GM18511 (cell line): ENCODE data around the gene ALG1L2.
"Not testable (repeated sequence)": the region's sequence is repeated elsewhere in the genome, so short reads cannot be mapped to it uniquely, and the experiment has no call there.

Source experiments
- ATAC-seq: cut with Tn5 transposase; IDR thresholded peaks from one replicate; pipeline ENCODE4 v1.9.1; 2021; ENCODE audit warnings: mild to moderate bottlenecking, moderate library complexity; ENCODE audit not compliant: unreplicated experiment

The ALG1L2 gene

GRCh38 chr3:130081351-130081881, at the start of gene ALG1L2:
Gene ALG1L2, plus strand, starts transcription at chr3:130081831. Its CDS starts 186 bp downstream, at chr3:130082017.
- ATAC-seq, result no peak

GRCh38 chr3:130037126-130037815, 44.4 kb upstream of the ALG1L2 start:
- ATAC-seq, result not testable (repeated sequence)

DNA sequence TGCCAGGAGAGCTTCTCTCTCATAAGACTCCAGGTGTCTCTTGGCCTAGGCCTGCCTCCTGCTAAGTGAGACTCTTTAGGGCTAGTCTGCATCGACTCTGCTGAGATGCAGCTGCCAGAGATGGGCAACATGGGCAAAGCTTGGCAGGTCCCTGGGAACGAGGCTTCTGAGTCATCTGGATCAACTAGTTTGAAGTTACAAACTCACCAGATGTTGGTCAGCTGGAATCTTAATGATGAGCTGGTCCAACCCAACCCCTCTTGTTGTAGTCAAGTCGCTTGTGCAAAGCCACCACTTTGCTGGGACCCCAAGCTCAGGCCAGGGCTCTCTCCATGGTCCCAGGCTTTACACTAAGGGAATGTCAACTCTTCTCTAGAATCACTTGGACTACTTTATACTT, 38.9 kb upstream of the ALG1L2 start:
- ATAC-seq, result not testable (repeated sequence)

DNA sequence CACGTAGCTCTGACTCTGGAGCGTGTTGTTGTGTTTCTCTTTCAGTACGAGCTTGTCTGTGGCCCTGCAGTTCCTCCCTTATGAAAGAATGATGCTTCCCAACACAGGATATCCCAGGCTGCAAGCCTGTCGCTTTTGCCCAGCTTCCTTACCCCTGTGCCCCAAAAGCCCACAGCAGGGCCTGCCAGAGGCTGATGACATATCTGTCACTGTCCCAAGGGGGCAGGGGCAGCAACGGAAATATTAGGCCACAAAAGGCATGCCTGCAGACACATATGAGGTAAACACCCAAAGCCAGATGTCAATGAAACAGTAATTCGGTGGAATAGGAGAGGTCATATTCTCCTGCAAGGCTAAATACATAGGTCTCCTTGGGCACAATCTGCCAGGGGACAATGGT, 38.0 kb upstream of the ALG1L2 start:
- ATAC-seq, result not testable (repeated sequence)

DNA sequence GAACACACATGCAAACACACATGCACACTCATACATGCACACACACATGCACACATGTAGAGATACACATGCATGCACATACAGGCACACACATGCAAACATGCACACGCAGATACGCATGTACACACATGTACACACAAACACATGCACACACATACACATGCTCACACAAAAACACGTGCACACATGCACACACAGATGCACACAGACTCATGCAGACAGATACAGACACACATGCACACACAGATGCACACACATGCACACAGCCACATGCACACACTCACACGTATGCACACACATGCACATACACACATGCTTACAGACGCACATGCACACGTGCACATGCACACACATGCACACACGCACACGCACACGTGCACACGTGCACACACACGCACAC, 37.3 kb upstream of the ALG1L2 start:
- ATAC-seq, result no peak

GRCh38 chr3:130048726-130049125, 32.9 kb upstream of the ALG1L2 start:
- no peak for ATAC-seq

GRCh38 chr3:130052366-130052765, 29.3 kb upstream of the ALG1L2 start:
- not testable (repeated sequence) for ATAC-seq

- not testable (repeated sequence) for ATAC-seq
These were observed 28.7 kb upstream of the ALG1L2 start for GRCh38 chr3:130052965-130053364.

DNA sequence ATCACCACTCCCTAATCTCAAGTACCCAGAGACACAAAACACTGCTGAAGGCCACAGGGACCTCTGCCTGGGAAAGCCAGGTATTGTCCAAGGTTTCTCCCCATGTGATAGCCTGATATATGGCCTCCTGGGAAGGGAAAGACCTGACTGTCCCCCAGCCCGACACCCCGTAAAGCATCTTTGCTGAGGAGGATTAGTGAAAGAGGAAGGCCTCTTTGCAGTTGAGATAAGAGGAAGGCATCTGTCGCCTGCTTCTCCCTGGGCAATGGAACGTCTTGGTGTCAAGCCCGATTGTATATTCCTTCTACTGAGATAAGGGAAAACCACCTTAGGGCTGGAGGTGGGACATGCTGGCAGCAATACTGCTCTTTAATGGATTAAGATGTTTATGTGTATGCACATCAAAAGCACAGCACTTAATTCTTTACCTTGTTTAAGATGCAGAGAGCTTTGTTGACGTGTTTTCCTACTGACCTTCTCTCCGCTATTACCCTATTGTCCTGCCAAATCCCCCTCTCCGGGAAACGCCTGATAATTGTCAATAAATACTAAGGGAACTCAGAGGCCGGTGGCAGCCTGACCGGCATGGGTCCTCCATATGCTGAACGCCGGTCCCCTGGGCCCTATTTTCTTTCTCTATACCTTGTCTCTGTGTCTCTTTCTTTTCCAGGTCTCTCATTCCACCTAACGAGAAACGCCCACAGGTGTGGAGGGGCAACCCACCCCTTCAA, 23.9 kb upstream of the ALG1L2 start:
- ATAC-seq, result not testable (repeated sequence)

DNA sequence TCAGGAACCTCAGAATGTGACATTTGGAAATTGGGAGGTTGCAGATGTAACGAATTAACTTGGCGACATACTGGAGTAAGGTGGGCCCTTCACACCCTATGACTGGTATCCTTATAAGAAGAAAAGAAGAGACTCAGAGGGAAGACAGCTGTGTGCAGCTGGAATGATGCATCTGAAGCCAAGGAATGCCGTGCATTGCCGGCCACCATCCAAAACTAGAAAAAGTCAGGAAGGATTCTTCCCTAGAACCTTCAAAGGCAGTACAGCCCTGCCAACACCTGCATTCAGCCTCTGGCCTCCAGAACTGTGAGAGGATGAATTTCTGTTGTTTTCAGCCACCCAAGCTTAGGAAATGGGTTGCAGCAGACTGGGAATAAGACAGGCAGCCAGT, 23.4 kb upstream of the ALG1L2 start:
- not testable (repeated sequence) for ATAC-seq

DNA sequence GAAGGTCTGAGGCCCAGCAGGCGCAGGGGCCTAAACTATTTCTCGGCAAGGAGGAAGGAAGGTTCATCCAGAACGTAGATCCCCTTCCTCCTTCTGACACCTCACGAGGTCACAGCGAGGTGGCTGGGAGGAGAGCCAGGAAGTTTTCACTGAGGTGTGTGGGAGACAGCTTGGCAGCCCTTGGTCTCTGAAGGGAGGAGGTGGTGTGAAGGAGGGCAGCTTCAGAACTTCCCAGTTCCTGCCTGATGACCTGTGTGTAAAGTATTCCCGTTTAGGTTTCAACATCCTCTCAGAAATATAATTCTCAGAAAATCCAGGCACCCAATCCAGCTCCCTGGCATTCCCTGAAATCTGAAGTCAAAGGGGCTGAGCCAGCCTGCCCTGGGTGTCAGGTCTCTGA, 22.9 kb upstream of the ALG1L2 start:
- not testable (repeated sequence) for ATAC-seq

DNA sequence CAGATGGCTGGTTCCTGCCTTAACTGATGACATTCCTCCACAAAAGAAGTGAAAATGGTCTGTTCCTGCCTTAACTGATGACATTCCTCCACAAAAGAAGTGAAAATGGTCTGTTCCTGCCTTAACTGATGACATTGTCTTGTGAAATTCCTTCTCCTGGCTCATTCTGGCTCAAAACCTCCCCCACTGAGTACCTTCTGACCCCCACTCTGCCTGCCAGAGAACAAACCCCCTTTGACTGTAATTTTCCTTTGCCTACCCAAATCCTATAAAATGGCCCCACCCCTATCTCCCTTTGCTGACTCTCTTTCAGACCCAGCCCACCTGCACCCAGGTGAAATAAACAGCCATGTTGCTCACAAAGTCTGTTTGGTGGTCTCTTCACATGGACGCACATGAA, 22.5 kb upstream of the ALG1L2 start:
- ATAC-seq, result not testable (repeated sequence)

- ATAC-seq, result no peak
These were observed 8.0 kb upstream of the ALG1L2 start for GRCh38 chr3:130073582-130073981.

- no peak for ATAC-seq
These were observed 4.0 kb upstream of the ALG1L2 start for GRCh38 chr3:130077636-130078035.

DNA sequence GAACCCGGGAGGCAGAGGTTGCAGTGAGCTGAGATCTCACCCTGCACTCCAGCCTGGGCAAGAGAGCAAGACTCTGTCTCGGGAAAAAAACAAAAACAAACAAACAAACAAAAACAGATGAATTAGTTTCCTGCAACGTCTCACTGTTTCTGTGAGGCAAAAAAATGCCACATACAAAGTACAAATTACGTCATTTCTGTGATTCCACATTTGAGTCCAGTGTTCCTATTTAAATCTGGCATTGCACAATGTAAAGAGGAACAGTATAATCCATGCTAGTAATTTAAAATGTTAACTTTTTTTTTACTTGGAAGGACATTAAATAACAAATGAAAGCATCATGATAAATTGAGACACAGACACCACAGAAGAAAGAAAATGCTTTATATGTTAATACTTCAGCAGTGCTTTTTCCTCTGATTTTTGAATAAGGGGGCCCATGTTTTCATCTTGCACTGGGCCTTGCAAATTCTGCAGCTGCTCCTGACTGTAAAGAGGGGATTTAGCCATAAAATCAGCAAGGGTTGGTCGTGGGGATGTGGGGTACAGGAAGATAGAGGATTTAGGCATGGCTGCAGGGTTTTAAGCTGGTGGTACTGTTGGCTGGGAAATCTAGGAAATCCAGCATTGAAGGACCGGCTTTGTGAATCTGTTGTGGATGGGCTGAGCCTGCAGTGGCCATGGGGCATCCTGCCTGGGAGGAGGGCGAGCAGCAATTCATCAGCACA, 1.9 kb downstream of the ALG1L2 start:
- ATAC-seq, result not testable (repeated sequence)

GRCh38 chr3:130084436-130084980, 2.9 kb downstream of the ALG1L2 start:
- no peak for ATAC-seq

DNA sequence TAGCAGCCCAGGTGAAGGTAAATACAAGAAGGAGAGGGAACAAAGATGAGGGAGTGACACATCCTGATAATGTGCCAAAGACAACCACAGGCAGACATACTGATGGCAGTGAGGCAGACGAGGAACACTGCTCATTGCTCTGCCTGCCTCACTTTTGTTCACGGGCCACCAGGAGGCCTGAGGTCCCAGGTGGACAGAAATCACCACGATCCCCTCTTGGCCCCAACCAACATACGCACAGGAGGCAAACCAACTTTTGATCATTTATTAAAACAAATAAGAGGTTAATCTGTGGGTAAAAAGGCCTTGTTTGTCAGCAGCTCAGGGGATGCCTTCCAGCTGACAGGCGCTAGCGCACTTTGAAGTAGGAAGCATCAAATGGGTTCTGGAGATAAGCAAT, 4.2 kb downstream of the ALG1L2 start:
- no peak for ATAC-seq

DNA sequence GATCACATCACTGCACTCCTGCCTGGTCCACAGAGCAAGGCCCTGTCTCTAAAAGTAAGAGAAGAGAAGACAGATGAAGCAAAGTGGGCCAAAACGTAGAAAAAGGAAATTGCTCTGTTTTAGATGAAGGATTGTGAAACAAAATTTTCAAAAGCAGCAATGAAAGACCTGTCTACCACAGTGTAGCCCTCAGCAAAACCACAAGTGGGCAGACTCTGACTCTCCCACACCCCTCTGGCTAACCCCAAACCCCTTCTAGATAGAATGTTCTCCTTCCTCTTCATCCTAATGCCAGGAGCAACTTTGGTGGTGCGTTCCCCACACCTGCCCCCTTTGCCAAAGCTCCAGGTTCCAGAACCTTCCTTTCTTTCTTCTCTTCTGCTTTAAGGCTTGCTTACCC, 5.0 kb downstream of the ALG1L2 start:
- ATAC-seq, result not testable (repeated sequence)

GRCh38 chr3:130088061-130088460, 6.4 kb downstream of the ALG1L2 start:
- no peak for ATAC-seq

DNA sequence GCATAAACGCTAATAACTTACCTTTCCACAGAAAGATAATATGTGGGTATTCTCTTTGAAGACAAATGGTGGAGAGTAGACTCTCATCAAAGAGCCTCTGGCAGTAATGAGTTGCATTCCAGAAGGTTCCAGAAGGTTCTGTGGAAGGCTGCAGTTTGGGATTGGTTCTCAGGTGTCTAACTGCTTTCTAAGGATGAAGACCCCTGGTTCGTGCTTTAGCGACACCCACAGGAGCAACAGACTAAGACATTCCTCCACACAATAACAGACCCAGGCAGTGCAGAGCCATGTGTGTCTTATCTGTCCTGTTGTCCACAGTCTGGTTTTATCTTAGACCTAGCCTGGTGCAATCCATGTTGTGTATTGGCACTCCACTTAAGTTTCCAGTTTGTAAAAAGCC, 9.1 kb downstream of the ALG1L2 start:
- not testable (repeated sequence) for ATAC-seq

DNA sequence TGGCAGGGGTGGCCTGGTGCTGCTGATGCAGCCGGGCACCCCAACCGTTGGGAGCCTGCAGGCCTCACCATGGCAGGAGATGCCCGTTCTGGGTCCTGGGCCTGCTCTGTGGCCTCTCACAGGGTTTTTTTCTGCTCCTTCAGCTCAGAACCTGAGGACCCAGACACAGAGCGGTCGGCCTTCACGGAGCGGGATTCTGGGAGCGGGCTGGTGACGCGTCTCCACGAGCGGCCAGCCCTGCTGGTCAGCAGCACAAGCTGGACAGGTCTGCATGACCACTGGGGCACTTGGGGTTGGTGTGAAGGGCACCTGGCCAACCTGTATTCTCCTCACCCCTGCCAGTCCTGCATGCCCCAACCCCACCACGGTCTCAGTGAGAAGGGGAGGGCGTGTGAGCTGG, 10.3 kb downstream of the ALG1L2 start:
- no peak for ATAC-seq
